Femur (tissue), 1 donor: ENCODE measurements around the gene ARHGAP27.
"Not testable (repeated sequence)": the region's sequence is repeated elsewhere in the genome, so short reads cannot be mapped to it uniquely, and the experiment has no call there.

Source experiments
- DNase-seq: peaks from one replicate; pipeline ENCODE4 v3.0.0-alpha.2; 2017

ARHGAP27 gene

DNA sequence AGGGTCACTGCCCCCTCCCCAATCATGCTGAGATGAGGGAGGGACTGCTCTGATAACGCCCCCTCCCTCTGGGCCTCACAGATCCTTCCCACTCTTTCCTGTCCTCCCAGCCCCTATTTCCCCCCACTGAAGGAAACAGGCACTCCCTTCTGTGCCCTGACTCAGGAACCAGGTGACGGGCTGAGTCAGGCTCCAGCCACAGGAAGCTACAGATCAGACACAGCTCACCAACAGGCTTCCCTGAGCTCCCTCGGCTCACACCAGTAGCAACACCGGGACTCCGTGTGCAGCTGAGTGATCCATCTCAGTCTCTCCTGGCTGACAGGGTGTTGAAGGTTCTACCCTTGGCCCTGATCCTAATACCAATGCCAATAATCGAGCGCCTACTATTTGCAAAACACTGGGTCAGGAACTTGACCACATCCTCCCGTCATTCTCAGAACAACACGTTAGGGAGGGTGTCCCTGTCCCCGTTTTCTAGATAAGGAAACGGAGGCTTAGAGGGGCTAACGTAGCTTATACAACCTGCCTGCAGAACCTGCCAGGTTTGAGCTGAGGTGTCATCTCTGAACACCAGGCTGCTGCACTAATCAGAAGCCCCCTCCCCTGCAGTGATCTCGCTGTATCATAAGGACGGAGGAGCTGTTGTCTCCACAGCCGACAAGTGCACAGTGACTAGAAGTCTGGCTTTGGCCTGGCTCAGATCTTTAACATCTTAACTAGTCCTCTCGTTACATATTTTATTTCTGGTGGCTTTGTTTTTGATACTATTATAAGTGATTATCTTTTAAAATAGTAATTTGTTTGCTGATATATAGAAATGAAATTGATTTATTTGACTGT lies 13.5 kb upstream of the ARHGAP27 start:
- not testable (repeated sequence) for DNase-seq

DNA sequence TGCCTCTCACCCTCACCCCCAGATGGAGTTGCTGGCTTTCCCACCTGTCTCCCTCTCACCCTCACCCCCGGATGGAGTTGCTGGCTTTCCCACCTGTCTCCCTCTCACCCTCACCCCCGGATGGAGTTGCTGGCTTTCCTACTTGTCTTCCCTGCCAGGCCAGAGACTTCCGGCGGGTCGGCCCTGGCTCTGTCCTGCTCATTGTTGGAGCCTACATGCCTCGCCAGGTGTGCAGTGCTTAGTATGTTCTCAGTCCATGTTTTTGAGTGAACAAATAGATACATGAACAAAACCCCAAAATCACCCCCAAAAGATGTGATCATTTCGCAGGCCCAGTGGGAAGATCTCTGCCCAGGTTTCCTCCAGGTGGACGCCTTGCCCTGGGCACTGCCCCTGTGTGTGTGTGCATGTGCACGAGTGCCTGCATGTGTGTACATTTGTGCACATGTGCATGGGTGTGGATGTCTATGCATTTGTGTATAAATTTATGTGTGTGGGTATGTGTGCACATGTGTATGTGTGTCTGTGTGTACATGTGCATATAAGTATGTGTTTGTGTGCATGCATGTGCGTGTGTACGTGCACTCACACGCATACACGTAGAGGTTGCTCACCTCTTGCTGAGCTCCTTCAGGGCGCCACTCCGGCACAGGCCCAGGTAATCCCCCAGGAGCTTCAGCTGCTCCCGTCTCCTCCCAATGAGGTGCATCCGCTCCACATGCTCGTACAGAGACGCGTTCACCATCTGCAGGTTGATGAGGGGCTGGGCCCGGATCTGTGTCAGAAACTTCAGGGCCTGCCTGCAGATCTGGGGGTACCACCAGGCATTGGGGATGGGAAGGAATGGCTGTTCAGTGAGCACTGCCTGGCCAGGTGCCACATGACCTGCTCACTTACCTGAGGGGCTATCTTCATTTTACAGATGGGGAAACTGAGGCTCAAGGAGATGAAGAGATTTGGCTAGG lies 12.5 kb upstream of the ARHGAP27 start:
- not testable (repeated sequence) for DNase-seq

DNA sequence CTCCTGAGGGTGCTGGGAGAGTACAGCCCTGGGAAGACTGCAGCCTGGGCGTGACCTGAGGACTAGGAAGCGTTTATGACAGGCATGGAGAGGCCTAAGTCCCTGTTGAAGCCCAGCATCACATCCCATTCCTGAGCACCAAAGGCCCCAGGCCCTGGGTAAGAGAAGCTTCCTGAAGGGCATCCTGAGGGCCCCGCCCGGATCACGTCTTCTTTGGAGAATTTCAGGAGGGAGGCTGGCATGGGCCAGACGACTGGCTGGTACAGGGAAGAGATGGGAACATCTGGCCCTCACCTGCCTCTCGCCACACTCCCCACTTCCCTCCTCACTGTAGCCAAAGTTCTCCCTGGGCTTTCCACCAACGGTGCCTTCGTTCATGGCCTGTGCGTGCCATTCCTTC lies 11.6 kb upstream of the ARHGAP27 start:
- not testable (repeated sequence) for DNase-seq

GRCh38 chr17:45443371-45444260 lies 10.9 kb upstream of the ARHGAP27 start:
- not testable (repeated sequence) for DNase-seq

DNA sequence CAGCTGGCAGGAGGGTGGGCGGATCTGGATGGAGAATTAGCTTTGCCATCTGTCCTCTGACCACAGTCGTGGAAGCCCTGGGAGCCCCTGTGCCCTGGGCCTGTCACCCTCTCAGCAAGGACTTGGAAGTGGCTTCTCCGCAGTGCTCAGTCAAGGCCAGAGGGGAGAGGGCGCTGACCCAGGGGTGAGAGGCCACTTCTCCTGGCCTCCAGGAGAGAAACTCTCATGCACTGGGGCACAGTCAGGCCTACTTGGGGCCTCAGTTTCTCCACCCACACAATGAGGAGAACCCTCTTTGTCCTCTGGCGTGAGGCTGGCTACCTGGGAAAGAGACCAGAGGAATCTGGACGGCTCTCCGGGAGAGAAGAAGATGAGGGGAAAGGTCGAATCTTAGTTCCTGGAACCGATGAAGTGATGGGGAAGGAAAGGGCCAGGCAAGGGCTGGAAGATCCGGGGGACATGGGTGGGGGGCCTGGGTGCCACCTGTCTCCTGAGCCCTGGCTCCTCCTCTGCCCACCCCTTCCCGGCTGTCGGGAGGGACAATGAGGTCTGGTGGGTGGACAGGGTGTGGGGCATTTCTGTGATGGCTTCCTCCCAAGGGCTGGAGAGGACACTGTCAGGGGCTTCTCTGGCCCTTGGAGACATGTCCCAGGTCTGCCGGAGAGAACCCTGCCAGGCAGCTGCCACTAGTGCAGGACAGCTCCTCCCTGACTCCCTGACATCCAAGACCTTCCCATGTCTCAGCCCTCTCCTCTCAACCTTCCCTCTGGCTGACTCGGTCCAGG lies 9.0 kb upstream of the ARHGAP27 start:
- no peak for DNase-seq

GRCh38 chr17:45440839-45441515 lies 8.3 kb upstream of the ARHGAP27 start:
- DNase-seq = not testable (repeated sequence)

DNA sequence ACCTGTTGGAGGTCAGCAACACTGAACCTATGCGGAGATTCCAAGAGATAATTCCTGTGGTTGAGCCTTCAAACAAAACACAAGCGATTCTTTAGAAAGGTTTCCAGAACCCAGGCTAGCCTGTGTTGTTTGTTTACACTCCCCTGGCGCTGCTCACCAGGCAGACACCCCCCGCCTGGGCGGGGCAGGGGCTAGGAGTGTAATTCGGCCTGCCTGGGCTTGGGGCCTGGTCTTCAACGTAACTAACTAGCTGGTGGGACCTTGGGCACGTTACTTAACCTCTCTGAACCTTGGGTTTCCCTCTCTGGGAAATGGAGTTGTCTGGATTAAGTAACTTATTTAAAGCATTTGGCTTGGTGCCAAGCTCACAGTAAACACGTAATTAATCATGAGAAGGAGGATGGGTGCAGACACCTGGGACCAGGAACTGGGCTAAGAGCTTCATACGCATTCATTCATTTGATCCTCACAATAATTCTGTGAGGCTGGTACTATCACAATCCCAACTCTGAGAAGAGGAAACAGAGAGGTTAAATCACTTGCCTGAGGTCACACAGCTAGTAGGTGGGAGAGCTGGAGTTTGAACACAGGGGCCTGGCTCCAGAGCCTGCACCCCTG lies 7.6 kb upstream of the ARHGAP27 start:
- no peak for DNase-seq

GRCh38 chr17:45438931-45439610 lies 6.4 kb upstream of the ARHGAP27 start:
- no peak for DNase-seq

- no peak for DNase-seq
Observed at GRCh38 chr17:45437465-45438283, 5.0 kb upstream of the ARHGAP27 start.

DNA sequence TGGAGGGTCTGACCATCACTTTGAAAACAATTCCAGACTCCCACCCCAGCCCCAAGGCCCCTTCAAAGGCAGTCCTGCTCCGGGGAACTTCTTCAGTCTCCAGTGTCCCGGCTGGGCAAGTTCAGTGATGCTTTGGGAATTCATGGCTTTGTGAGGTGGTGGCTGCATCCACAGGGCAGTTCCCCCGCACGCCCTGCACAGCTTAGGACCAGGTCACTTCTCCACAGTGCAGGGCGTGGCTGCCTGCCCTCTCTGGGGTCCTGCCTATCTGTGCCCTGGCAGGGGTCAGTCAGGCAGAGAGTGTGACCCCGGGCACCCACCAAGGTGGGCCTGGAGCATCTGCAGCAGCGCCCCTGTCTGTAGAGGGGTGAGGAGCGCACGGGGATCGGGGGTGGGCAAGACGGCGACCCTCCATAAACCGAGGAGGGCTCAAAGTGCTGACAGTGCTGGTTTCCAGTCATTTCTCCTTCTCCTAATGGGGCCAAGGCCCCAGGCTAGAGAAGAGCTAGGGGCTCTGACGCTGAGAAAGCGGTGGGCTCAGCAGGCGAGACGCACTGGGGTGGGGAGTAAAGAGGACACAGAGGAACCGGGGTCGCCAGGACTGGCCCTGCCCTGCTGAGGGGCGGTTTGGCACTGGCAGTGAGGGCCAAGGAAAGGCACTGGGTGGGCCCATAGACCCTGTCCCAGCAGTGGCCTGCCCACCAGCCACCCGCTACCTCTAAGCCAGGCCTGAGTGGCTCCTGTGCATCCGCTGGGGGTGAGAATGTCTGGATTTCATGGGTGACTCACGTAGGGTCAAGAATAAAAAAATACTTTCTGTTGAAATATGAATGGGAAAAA lies 4.2 kb upstream of the ARHGAP27 start:
- no peak for DNase-seq

GRCh38 chr17:45436161-45436560 lies 3.5 kb upstream of the ARHGAP27 start:
- DNase-seq = no peak

GRCh38 chr17:45435481-45435880 lies 2.8 kb upstream of the ARHGAP27 start:
- DNase-seq = no peak

GRCh38 chr17:45433159-45433535 lies 477 bp upstream of the ARHGAP27 start:
- no peak for DNase-seq

DNA sequence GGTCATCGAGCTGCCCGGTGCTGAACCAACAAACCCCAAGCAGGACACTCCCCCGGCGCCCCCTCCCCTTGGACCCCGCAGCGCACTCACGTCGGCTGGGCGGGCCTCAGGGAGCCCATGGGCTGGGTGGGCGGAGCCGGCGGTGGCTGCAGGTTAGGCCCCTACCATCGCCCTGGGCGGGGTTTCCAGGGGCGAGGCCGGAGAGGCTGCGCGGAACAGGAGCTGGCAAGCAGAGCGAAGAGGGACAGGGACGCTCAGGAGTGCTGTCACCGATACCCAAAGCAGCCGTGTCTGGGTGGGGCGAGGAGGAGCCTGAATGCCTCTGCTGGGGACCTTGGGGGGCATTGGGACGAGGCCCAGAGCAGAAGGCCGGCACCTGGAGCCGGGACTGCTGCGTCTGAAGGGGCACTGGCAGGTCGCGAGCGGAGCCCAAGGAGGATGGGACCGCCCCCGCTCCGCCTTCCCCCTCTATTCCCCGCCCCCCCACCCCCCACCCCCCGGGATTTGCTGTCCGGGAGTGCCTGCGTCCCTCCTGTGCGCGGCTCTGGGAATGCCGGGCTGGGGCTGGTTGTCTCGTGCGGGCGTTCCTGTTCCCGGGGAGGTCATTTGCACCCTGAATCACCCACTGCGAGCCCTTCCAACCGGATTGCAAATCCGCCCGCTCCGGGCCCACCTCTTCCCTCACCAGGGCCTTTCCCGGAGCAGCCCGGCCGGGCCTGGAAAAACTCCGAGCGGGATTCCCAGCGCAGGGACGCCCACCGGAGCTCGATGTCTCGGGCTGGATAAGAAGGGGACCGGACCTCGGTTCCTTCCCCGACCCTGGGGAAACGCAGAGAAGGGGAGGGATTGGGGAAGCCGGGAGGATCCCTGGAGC lies 902 bp downstream of the ARHGAP27 start:
- DNase-seq = peak; percentile 59

DNA sequence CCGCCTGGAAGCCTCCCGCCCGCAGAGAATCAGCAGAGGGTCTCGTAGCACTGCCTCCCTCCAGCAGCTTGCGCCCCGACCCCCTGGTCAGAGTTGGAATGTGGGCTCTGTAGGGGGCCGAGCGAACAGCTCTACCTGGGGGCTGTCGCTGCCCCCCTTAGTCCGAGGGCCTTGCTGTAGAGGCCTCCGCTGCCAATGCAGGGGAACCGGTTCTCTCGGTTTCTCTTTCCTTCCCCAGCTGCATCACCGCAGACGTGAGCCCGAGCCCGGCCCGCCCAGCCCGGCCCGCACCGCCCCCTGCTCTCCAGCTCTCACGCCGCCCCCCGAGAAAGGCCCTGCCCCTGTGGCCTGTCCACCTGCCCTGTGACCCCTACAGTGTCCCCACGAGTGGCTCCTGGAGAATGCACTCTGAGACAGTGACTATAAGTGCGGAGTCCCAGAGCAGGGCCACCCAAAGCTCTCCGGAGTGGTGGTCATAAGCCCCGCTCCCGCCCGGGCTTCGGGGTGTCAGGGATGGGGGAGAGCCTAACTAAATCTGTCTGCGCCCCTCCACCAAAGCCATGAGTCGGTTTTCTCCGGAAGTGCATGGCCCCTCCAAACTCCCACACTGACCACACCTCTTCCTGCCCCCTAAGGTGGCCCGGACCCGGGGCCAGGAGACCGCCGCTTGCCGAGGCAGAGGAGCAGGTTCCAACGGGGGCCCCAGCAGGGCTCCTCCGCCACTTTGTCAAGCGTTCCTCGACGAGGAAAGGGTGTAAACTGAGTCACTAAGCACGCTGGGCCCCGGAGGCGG lies 1.7 kb downstream of the ARHGAP27 start:
- DNase-seq = peak; percentile 59

DNA sequence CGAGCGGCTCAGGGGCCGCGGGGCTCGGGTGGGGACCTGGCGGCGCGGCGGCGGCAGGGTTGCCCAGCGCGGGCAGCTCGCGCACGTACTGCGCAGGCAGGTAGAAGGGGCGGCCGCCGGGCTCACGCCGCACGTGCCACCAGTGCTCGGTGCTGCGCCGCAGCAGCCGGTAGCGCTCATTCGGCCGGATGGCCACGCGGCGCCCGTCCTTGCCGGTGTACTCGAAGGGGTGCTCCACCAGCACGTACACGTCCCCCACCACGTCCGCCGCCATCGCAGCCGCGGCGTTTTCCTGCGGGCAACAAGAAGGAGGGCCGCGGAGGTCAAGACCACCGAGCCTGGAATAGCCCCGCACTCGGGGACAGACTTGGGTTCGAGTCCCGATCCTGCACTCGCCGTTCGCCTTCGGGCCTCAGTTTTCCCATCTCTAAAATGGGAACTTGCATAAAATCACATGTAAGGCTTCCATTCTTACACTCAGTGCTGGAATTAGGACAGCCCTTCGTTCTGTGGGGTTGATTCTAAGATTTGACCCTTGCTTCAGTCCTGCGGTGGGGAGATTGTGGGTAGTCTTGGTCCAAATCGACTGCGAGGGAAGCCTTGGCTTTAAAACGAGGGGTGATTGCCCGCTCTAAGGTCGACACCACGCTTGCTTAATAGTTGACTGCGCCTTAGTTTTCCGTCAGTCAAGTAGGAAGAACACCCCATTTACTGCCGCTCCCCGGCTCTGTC lies 2.5 kb downstream of the ARHGAP27 start:
- DNase-seq = no peak
